ENCODE data around the gene LMTK2.
A peak's percentile ranks its signal among the peaks of the same experiment; 100 is the strongest.

Gene LMTK2

DNA sequence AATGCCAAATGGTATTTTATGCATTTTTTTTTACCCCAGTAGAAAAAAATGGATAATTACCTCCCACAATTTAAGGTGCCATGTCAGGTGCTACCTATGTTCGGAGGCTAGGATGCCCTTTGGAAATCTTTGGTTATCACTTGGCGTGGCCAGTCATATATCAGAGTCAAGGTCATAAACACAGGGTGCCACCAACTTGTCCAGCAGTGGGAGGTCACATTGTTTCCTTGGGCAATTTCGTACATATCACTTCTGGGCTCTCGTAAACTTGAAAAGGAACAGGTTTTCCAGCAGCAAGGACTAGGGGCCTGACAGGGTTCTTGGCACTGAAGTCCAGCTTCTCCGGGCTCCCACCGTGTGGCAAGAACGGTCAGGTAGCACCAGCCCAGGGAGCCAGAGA is 56.6 kb downstream of the LMTK2 start:
- TF ChIP-seq CTCF (IDR thresholded peaks at IDR 0.05; ENCODE audit: low read length, missing control alignments), result no peak
- DNase-seq (ENCODE audit: low read depth), result no peak
- H3K4me3 ChIP-seq (replicated peaks; ENCODE audit: low read depth, low read length), result no peak overlapping the region

GRCh38 chr7:98163704-98164494 is 57.2 kb downstream of the LMTK2 start:
- no peak for TF ChIP-seq CTCF (IDR thresholded peaks at IDR 0.05; ENCODE audit: low read length, missing control alignments)
- peak; percentile 44 for DNase-seq (ENCODE audit: low read depth)
- no peak overlapping the region for H3K4me3 ChIP-seq (replicated peaks; ENCODE audit: low read depth, low read length)

DNA sequence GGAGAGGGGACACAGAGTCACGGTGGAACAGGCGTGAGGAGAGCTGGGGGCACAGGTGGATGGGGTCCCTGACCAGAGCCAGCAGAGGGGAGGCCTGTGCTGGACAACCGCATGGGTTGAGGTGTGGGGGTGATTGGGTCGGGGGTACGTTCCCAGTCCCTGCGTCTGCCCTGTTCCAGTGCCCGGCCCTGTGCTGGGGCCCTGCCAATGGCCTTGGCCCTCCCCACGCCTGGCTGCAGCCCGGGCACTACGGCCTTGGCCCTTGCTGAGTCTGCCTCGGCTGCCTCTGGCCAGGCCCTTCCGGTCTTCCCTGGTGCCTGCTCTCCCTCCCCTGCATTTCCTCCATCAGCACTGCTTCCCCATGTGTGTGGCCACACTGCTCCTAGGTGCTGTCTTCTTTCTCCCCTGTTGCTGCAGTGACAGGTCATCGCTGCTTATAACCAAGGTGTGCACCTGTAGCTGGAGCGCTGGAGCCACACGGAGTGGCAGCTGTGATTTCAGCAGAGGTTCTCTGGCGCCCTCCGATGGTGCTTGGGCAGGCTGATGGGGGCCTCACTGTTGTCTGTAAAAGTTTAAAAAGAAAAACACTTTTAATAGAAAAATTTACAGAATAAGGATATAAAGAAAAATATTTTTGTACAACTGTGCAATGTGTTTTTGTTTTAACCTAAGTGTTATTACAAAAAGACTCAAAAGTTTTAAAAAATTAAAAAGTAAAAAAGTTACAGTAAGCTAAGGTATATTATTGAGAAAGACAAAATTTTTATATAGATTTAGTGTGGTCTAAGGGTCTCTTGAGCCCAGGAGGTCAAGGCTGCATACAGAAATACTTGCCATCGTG is 59.4 kb downstream of the LMTK2 start:
- TF ChIP-seq CTCF (IDR thresholded peaks at IDR 0.05; ENCODE audit: low read length, missing control alignments), result peak; percentile 65
- peak; percentile 46 for DNase-seq (ENCODE audit: low read depth)
- no peak overlapping the region for H3K4me3 ChIP-seq (replicated peaks; ENCODE audit: low read depth, low read length)

- H3K4me3 ChIP-seq (replicated peaks; ENCODE audit: low read depth, low read length), result no peak overlapping the region
- DNase-seq (ENCODE audit: low read depth), result no peak
- TF ChIP-seq CTCF (IDR thresholded peaks at IDR 0.05; ENCODE audit: low read length, missing control alignments), result no peak
Measured at GRCh38 chr7:98166668-98166970, 60.0 kb downstream of the LMTK2 start.

GRCh38 chr7:98167653-98168052 is 61.0 kb downstream of the LMTK2 start:
- no peak for TF ChIP-seq CTCF (IDR thresholded peaks at IDR 0.05; ENCODE audit: low read length, missing control alignments)
- H3K4me3 ChIP-seq (replicated peaks; ENCODE audit: low read depth, low read length), result no peak overlapping the region
- DNase-seq (ENCODE audit: low read depth), result no peak

GRCh38 chr7:98168181-98168903 is 61.7 kb downstream of the LMTK2 start:
- H3K4me3 ChIP-seq (replicated peaks; ENCODE audit: low read depth, low read length), result no peak overlapping the region
- peak; percentile 74 for TF ChIP-seq CTCF (IDR thresholded peaks at IDR 0.05; ENCODE audit: low read length, missing control alignments)
- peak; percentile 68 for DNase-seq (ENCODE audit: low read depth)

Data from fibroblast of pulmonary artery (primary cell).